ENCODE measurements around the gene FGFR3. TPM values are rescaled to one million over a fixed set of nuclear protein-coding genes. Genes with fewer than 3 reads are reported as not detected.

The FGFR3 gene
- total RNA-seq, 1 experiment from 2014 or later, result 8.2 TPM

DNA sequence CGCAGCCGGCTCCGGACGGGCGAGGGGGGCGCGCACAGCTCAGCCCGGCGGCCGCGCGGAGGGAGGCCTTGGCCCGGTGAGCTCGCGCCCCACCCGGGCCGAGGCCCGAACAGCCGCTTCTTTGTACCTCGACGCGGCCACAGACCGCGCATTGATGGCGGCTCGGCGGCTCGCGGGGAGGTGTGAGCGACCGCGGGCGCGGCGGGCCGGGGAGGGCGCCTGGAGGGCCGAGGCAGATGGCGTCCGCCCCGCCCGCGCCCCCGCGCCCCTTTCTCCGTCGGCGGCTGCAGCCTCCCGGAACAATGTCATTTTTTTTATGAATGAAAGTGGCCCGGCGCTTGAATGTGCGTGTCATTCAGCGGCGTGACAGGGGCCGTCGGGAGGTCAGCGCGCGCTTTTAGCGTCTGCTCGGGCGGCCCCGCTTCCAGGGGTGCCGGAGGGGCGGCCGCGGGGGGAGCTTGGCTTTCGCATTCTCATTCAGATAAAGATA lies 1.8 kb downstream of the FGFR3 start:
- no peaks in the 10 kb centered on the region for H3K4me1 ChIP-seq (ENCODE audit: control insufficient read depth, insufficient read depth, low read length)

DNA sequence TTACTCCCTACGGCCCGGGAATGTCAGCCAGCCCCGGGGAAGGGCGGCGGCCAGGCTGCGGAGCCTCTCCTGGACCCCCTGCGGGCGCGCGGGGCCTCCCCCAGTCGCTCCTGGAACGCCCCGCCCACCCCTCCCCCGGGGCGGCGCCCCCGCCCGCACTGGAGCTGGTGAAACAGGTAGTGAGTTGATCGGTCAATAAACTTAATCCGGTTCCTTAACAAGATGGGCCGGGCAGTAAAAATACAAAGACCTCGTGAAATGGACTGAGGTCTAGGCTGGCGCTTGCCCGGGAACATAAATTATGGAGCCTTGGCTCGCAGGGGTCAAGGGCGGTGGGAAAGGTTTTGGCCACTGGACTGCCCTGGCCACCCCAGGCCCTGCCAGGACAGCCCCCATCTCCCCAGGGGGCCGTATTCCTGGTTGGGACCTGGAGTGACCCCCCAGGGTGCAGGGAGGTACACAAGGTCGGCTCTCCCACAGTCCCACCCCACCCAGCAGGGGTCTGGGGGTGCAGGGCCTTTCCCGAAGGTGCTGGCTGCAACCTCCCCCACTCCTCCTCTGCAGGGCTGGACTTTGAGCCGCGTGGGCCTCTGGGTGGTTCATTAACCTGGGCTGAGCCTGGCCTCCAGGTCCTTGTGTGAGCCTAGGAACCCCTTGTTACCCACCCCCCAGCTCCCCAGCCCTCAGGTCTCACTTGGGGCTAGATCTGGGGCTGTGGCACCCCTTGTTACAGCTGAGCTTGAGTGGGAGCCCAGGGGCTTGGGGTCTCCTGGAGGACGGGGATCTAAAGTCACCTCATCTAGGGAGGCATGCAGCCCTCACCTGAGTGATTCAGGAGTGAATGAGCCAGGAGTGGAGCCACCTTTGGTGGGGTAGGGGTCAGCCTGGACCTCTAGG lies 2.5 kb downstream of the FGFR3 start:
- CTCF ChIA-PET, result no interaction called here
- Histone ChIP-seq H3K36me3 (ENCODE audit: control insufficient read depth, insufficient read depth, low read length) (no peaks in the 10 kb centered on the region; the same call in 1 of the 2 replicates), H3K27ac (ENCODE audit: low read length) (no peak overlapping the region), H3K9me3 (ENCODE audit: control insufficient read depth, insufficient read depth, low read depth, low read length) (no peaks in the 10 kb centered on the region), H3K4me1 (ENCODE audit: control insufficient read depth, insufficient read depth, low read length) (no peaks in the 10 kb centered on the region), H3K27me3 (ENCODE audit: control insufficient read depth, insufficient read depth, low read length) (no peaks in the 10 kb centered on the region), H3K4me3 (ENCODE audit: low read depth in 2 of 2, low read length in 2 of 2) (peak overlapping the region in 1 of 2 experiments; percentile 32; a peak in 1 of 4 replicates)
- intact Hi-C loops (cut with micrococcal nuclease; ENCODE audit: unreplicated experiment) (no loop called here), in situ Hi-C loops (cut with HindIII; ENCODE audit: low pct_unique_long_range_greater_than_20kb, low sequenced_read_pairs) (no loop called here)
- no peak for ATAC-seq
- no peak for DNase-seq (ENCODE audit: low read depth, low spot score)
- TF ChIP-seq POLR2AphosphoS5 (IDR thresholded peaks at IDR 0.05; ENCODE audit: low read depth, low read length) (no peak), SIN3A (IDR thresholded peaks at IDR 0.05; ENCODE audit: borderline replicate concordance, insufficient read depth, low read depth, low read length) (no peak), TCF7L2 (IDR thresholded peaks at IDR 0.05; ENCODE audit: low read depth, low read length) (no peak)
- TF ChIP-seq, protein P1, sequence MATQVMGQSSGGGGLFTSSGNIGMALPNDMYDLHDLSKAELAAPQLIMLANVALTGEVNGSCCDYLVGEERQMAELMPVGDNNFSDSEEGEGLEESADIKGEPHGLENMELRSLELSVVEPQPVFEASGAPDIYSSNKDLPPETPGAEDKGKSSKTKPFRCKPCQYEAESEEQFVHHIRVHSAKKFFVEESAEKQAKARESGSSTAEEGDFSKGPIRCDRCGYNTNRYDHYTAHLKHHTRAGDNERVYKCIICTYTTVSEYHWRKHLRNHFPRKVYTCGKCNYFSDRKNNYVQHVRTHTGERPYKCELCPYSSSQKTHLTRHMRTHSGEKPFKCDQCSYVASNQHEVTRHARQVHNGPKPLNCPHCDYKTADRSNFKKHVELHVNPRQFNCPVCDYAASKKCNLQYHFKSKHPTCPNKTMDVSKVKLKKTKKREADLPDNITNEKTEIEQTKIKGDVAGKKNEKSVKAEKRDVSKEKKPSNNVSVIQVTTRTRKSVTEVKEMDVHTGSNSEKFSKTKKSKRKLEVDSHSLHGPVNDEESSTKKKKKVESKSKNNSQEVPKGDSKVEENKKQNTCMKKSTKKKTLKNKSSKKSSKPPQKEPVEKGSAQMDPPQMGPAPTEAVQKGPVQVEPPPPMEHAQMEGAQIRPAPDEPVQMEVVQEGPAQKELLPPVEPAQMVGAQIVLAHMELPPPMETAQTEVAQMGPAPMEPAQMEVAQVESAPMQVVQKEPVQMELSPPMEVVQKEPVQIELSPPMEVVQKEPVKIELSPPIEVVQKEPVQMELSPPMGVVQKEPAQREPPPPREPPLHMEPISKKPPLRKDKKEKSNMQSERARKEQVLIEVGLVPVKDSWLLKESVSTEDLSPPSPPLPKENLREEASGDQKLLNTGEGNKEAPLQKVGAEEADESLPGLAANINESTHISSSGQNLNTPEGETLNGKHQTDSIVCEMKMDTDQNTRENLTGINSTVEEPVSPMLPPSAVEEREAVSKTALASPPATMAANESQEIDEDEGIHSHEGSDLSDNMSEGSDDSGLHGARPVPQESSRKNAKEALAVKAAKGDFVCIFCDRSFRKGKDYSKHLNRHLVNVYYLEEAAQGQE (IDR thresholded peaks at IDR 0.05; ENCODE audit: insufficient read depth in 1 of 2, low read depth in 2 of 2, low read length in 1 of 2), result no peak
- TF ChIP-seq, protein P2, sequence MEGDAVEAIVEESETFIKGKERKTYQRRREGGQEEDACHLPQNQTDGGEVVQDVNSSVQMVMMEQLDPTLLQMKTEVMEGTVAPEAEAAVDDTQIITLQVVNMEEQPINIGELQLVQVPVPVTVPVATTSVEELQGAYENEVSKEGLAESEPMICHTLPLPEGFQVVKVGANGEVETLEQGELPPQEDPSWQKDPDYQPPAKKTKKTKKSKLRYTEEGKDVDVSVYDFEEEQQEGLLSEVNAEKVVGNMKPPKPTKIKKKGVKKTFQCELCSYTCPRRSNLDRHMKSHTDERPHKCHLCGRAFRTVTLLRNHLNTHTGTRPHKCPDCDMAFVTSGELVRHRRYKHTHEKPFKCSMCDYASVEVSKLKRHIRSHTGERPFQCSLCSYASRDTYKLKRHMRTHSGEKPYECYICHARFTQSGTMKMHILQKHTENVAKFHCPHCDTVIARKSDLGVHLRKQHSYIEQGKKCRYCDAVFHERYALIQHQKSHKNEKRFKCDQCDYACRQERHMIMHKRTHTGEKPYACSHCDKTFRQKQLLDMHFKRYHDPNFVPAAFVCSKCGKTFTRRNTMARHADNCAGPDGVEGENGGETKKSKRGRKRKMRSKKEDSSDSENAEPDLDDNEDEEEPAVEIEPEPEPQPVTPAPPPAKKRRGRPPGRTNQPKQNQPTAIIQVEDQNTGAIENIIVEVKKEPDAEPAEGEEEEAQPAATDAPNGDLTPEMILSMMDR (IDR thresholded peaks at IDR 0.05), result no peak
- POLR2A ChIA-PET, result interaction anchor here (0.5 kb wide), 1 partner anchor 33 kb away, joined by 3 read pairs; no protein-coding TSS in a partner anchor
- BruUV-seq (replicated peaks), result no TSS peak

More for the DNA sequence above, 1.8 kb downstream of the FGFR3 start:
- Histone ChIP-seq H3K9me3 (ENCODE audit: control insufficient read depth, insufficient read depth, low read depth, low read length) (no peaks in the 10 kb centered on the region), H3K4me3 (ENCODE audit: low read depth in 2 of 2, low read length in 2 of 2) (peak overlapping the region in 1 of 2 experiments; percentile 32; a peak in 2 of 4 replicates), H3K36me3 (ENCODE audit: control insufficient read depth, insufficient read depth, low read length) (no peaks in the 10 kb centered on the region; the same call in 1 of the 2 replicates), H3K27ac (ENCODE audit: low read length) (no peak overlapping the region), H3K27me3 (ENCODE audit: control insufficient read depth, insufficient read depth, low read length) (no peaks in the 10 kb centered on the region)
- ChIA-PET CTCF (no interaction called here), POLR2A (no interaction called here)
- DNase-seq (ENCODE audit: low read depth, low spot score), result no peak
- no peak for ATAC-seq
- intact Hi-C loops (cut with micrococcal nuclease; ENCODE audit: unreplicated experiment), result no loop called here
- in situ Hi-C loops (cut with HindIII; ENCODE audit: low pct_unique_long_range_greater_than_20kb, low sequenced_read_pairs), result no loop called here
- BruUV-seq (replicated peaks), result no TSS peak
- TF ChIP-seq SIN3A (IDR thresholded peaks at IDR 0.05; ENCODE audit: borderline replicate concordance, insufficient read depth, low read depth, low read length) (no peak), POLR2AphosphoS5 (IDR thresholded peaks at IDR 0.05; ENCODE audit: low read depth, low read length) (no peak), TCF7L2 (IDR thresholded peaks at IDR 0.05; ENCODE audit: low read depth, low read length) (no peak)
- TF ChIP-seq, protein P2 (IDR thresholded peaks at IDR 0.05), result no peak
- TF ChIP-seq, protein P1 (IDR thresholded peaks at IDR 0.05; ENCODE audit: insufficient read depth in 1 of 2, low read depth in 2 of 2, low read length in 1 of 2), result no peak
